CD4-positive, alpha-beta T cell treated with Interferon alpha-2 for 1 hour (primary cell): ENCODE measurements around the gene S100A14.
A peak's percentile ranks its signal among the peaks of the same experiment; 100 is the strongest.

Source experiments
- DNase-seq, 2 donors: peaks; one replicate each; pipeline ENCODE4 v3.0.0-alpha.2; 2020 to 2022

Gene S100A14

GRCh38 chr1:153636312-153636711 lies 20.2 kb upstream of the S100A14 start:
- no peak for DNase-seq

GRCh38 chr1:153635872-153636271 lies 19.7 kb upstream of the S100A14 start:
- DNase-seq, result no peak

- DNase-seq, result peak; percentile 96 to 97
These were observed 17.9 kb upstream of the S100A14 start, which contains the start of gene CHTOP for GRCh38 chr1:153633754-153634665. Gene CHTOP, plus strand, starts transcription at chr1:153634066. Its CDS starts 2,523 bp downstream, at chr1:153636589.

GRCh38 chr1:153633161-153633753 lies 17.1 kb upstream of the S100A14 start:
- DNase-seq, result no peak

- no peak for DNase-seq
These were observed 15.2 kb upstream of the S100A14 start for GRCh38 chr1:153631047-153632022.

GRCh38 chr1:153630384-153630783 lies 14.3 kb upstream of the S100A14 start:
- DNase-seq, result no peak

GRCh38 chr1:153629971-153630370 lies 13.8 kb upstream of the S100A14 start:
- no peak for DNase-seq

GRCh38 chr1:153629343-153629665 lies 13.2 kb upstream of the S100A14 start:
- no peak for DNase-seq

- no peak for DNase-seq
These were observed 12.7 kb upstream of the S100A14 start for GRCh38 chr1:153628638-153629342.

- no peak for DNase-seq
These were observed 11.8 kb upstream of the S100A14 start, which contains the start of gene S100A1 for GRCh38 chr1:153627715-153628626. Gene S100A1, plus strand, starts transcription at chr1:153628434. Its CDS starts 2,088 bp downstream, at chr1:153630522.

- no peak for DNase-seq
These were observed 11.0 kb upstream of the S100A14 start, which contains the start of gene S100A13 for GRCh38 chr1:153626904-153627714. Gene S100A13, minus strand, starts transcription at chr1:153627505. Its CDS starts 1,033 bp downstream, at chr1:153626472.

- no peak for DNase-seq
These were observed 10.4 kb upstream of the S100A14 start for GRCh38 chr1:153626477-153626903.

GRCh38 chr1:153624965-153625611 lies 9.0 kb upstream of the S100A14 start:
- no peak for DNase-seq

- no peak for DNase-seq
These were observed 7.0 kb upstream of the S100A14 start for GRCh38 chr1:153623101-153623500.

- DNase-seq, result no peak
These were observed 3.0 kb upstream of the S100A14 start for GRCh38 chr1:153619171-153619570.

- DNase-seq, result peak; percentile 66 to 67
These were observed 1.5 kb upstream of the S100A14 start for GRCh38 chr1:153617663-153618062.

- no peak for DNase-seq
These were observed 789 bp upstream of the S100A14 start for GRCh38 chr1:153616917-153617311.

GRCh38 chr1:153615406-153615805 lies 719 bp downstream of the S100A14 start:
- DNase-seq, result no peak

GRCh38 chr1:153614906-153615305 lies 1.2 kb downstream of the S100A14 start:
- no peak for DNase-seq
